Stimulated activated naive CD4-positive, alpha-beta T cell treated with Interleukin-2 at 50 U/mL for 16 hours (primary cell): ENCODE data around the gene STOX2.
"Not testable (repeated sequence)": the region's sequence is repeated elsewhere in the genome, so short reads cannot be mapped to it uniquely, and the experiment has no call there.

Experiments
- DNase-seq: peaks from one replicate; lab custom pipeline; 2025; lab: John Stamatoyannopoulos, UW

STOX2 gene

GRCh38 chr4:183936047-183936446, 30.9 kb downstream of the STOX2 start:
- no peak for DNase-seq

- no peak for DNase-seq
These were observed 31.7 kb downstream of the STOX2 start for GRCh38 chr4:183936574-183937345.

GRCh38 chr4:183940864-183941263, 35.8 kb downstream of the STOX2 start:
- DNase-seq: no peak

- DNase-seq: no peak
These were observed 36.9 kb downstream of the STOX2 start for GRCh38 chr4:183941964-183942363.

- no peak for DNase-seq
These were observed 40.6 kb downstream of the STOX2 start for GRCh38 chr4:183945741-183946140.

GRCh38 chr4:183950536-183950935, 45.4 kb downstream of the STOX2 start:
- no peak for DNase-seq

- not testable (repeated sequence) for DNase-seq
These were observed 47.5 kb downstream of the STOX2 start for GRCh38 chr4:183952652-183953051.

GRCh38 chr4:183959319-183960045, 54.4 kb downstream of the STOX2 start:
- no peak for DNase-seq

GRCh38 chr4:183960046-183960420, 54.9 kb downstream of the STOX2 start:
- DNase-seq: no peak

GRCh38 chr4:183960962-183961541, 55.9 kb downstream of the STOX2 start:
- no peak for DNase-seq

GRCh38 chr4:183961795-183962194, 56.7 kb downstream of the STOX2 start:
- no peak for DNase-seq

GRCh38 chr4:183962419-183962818, 57.3 kb downstream of the STOX2 start:
- no peak for DNase-seq

- DNase-seq: no peak
These were observed 61.3 kb downstream of the STOX2 start for GRCh38 chr4:183966371-183966770.

GRCh38 chr4:183967266-183967665, 62.2 kb downstream of the STOX2 start:
- no peak for DNase-seq

GRCh38 chr4:183968502-183968901, 63.4 kb downstream of the STOX2 start:
- DNase-seq: no peak

- DNase-seq: no peak
These were observed 63.8 kb downstream of the STOX2 start for GRCh38 chr4:183968931-183969330.

- DNase-seq: no peak
These were observed 64.5 kb downstream of the STOX2 start for GRCh38 chr4:183969596-183969995.

- no peak for DNase-seq
These were observed 66.9 kb downstream of the STOX2 start for GRCh38 chr4:183971929-183972490.

- DNase-seq: no peak
These were observed 72.6 kb downstream of the STOX2 start for GRCh38 chr4:183977707-183978106.

- no peak for DNase-seq
These were observed 79.5 kb downstream of the STOX2 start for GRCh38 chr4:183984566-183984965.

GRCh38 chr4:183985786-183986185, 80.7 kb downstream of the STOX2 start:
- DNase-seq: no peak

- DNase-seq: no peak
These were observed 81.3 kb downstream of the STOX2 start for GRCh38 chr4:183986291-183986970.
